ENCODE data around the gene TUT1. TPM values are rescaled to one million over a fixed set of nuclear protein-coding genes. Genes with fewer than 3 reads are reported as not detected.
"Not testable (repeated sequence)": the region's sequence is repeated elsewhere in the genome, so short reads cannot be mapped to it uniquely, and the experiment has no call there.

The TUT1 gene
- 7.5 and 8.1 TPM in 2 replicates for total RNA-seq
- 13.5 TPM for polyA plus RNA-seq (2012)

- peak; percentile 99 for DNase-seq (ENCODE audit: low read depth)
Measured at GRCh38 chr11:62591448-62592145, at the start of gene TUT1. TSS of gene TUT1 (minus strand) at chr11:62591523. CDS start at chr11:62591485, 38 bp downstream.

GRCh38 chr11:62632492-62632891 is 41.2 kb upstream of the TUT1 start:
- no peak for DNase-seq (ENCODE audit: low read depth)

GRCh38 chr11:62627713-62628112 is 36.4 kb upstream of the TUT1 start:
- no peak for DNase-seq (ENCODE audit: low read depth)

GRCh38 chr11:62622476-62623089 is 31.3 kb upstream of the TUT1 start:
- DNase-seq (ENCODE audit: low read depth) = no peak

GRCh38 chr11:62621567-62622470 is 30.5 kb upstream of the TUT1 start, which contains the start of gene B3GAT3:
TSS of gene B3GAT3 (minus strand) at chr11:62621986. CDS start at chr11:62621947, 39 bp downstream.
- DNase-seq (ENCODE audit: low read depth) = peak; percentile 98

GRCh38 chr11:62621027-62621566 is 29.8 kb upstream of the TUT1 start:
- DNase-seq (ENCODE audit: low read depth) = no peak

- DNase-seq (ENCODE audit: low read depth) = not testable (repeated sequence)
Measured at GRCh38 chr11:62616957-62617356, 25.6 kb upstream of the TUT1 start.

- DNase-seq (ENCODE audit: low read depth) = no peak
Measured at GRCh38 chr11:62615521-62615920, 24.2 kb upstream of the TUT1 start.

- no peak for DNase-seq (ENCODE audit: low read depth)
Measured at GRCh38 chr11:62614275-62614674, 23.0 kb upstream of the TUT1 start.

GRCh38 chr11:62613291-62613778 is 22.0 kb upstream of the TUT1 start:
- no peak for DNase-seq (ENCODE audit: low read depth)

GRCh38 chr11:62612366-62613290 is 21.3 kb upstream of the TUT1 start, which contains the start of the genes EML3 and ROM1:
TSS of gene EML3 (minus strand) at chr11:62612775. CDS start at chr11:62612457, 318 bp downstream.
TSS of gene ROM1 (plus strand) at chr11:62613257. CDS start at chr11:62613282, 25 bp downstream.
- peak; percentile 90 for DNase-seq (ENCODE audit: low read depth)

GRCh38 chr11:62611705-62612365 is 20.5 kb upstream of the TUT1 start:
- peak; percentile 68 for DNase-seq (ENCODE audit: low read depth)

- DNase-seq (ENCODE audit: low read depth) = no peak
Measured at GRCh38 chr11:62610814-62611704, 19.7 kb upstream of the TUT1 start.

- no peak for DNase-seq (ENCODE audit: low read depth)
Measured at GRCh38 chr11:62610403-62610802, 19.1 kb upstream of the TUT1 start.

- no peak for DNase-seq (ENCODE audit: low read depth)
Measured at GRCh38 chr11:62608776-62609175, 17.5 kb upstream of the TUT1 start.

- peak; percentile 56 for DNase-seq (ENCODE audit: low read depth)
Measured at GRCh38 chr11:62607714-62608113, 16.4 kb upstream of the TUT1 start.

GRCh38 chr11:62605902-62606301 is 14.6 kb upstream of the TUT1 start:
- DNase-seq (ENCODE audit: low read depth) = no peak

- DNase-seq (ENCODE audit: low read depth) = no peak
Measured at GRCh38 chr11:62605467-62605866, 14.1 kb upstream of the TUT1 start.
